ENCODE measurements around the gene TMEM267.

DNA sequence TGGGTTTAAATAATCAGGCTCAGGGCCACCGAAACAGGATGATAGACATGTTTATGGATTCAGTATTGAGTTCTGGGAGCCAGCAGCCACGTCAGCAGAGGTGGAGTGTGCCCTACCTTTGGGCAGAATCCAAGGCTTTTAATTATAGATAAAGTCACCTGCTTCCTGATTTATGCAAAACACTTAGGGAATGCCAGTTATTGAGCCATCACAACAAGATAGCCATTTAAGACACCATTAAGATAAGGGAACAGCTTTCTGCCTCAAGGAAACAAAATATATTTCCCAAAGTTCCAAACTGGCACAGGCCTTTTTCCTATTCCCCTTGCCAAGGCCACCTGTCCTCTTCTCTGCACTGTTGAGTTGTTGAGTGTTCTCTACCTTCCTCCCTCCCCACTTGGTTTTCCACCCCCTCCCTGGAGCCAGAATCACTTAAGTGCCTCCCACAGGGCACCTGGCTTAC lies 73.8 kb downstream of the TMEM267 start:
- no peak for TF ChIP-seq L3MBTL2 (conservative IDR thresholded peaks at IDR 0.05)
- no peak for TF ChIP-seq LEF1 (IDR thresholded peaks at IDR 0.05; ENCODE audit: borderline replicate concordance)
- no peak for TF ChIP-seq CTBP1 (IDR thresholded peaks at IDR 0.05; ENCODE audit: borderline replicate concordance)
- no peak for TF ChIP-seq ELF4 (IDR thresholded peaks at IDR 0.05)
- no peak for TF ChIP-seq SP1 (IDR thresholded peaks at IDR 0.05)
- no peak for TF ChIP-seq ZNF384 (IDR thresholded peaks at IDR 0.05)
- no peak for TF ChIP-seq FOXM1 (IDR thresholded peaks at IDR 0.05; ENCODE audit: borderline replicate concordance)
- no peak for TF ChIP-seq FOXA1 (IDR thresholded peaks at IDR 0.05)
- no peak for TF ChIP-seq SUZ12 (IDR thresholded peaks at IDR 0.05)
